Gastrocnemius medialis (tissue), 4 donors: ENCODE data around the gene ELMO1.

Experiments
- CTCF ChIP-seq, 5 experiments: fragments of 450-650 bp in 3 of 5; fragments of 200-600 bp in 2 of 5; sonication (generic) in 2 of 5; IDR thresholded peaks in 4 of 5; conservative IDR thresholded peaks in 1 of 5; 1 replicate in 4 of 5; 2 replicates in 1 of 5; pipeline ENCODE4 v1.5.1; 2016 to 2019; ENCODE audit warnings: antibody characterized with exemption in 5 of 5, mild to moderate bottlenecking in 3 of 5, moderate library complexity in 3 of 5
- POLR2A ChIP-seq, 2 donors: fragments of 450-650 bp; IDR thresholded peaks; one replicate each; pipeline ENCODE4 v1.6.1; 2017; ENCODE audit warnings: antibody characterized with exemption in 2 of 2, mild to moderate bottlenecking in 2 of 2, moderate library complexity in 2 of 2

DNA sequence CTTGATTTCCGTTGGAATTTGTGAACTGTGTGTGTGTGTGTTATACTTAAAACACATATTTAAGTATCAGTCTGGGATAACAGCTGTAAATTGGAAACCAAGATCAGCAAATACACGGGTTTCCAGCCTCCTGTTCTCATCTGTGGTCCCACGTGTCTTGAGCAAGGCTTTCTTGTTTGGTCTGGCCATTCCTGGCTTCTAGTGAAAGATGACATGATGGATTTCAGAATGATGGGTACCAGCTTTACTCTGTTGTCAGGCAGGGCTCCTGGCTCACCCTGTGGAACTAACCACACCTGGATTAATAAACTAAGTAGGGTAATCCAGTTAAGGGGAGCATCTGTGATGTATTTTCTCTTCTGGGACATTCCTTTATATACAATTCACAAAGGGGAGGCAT is 378.2 kb downstream of the ELMO1 start:
- no peak for TF ChIP-seq CTCF (IDR thresholded peaks at IDR 0.05 in 4 of 5, conservative IDR thresholded peaks at IDR 0.05 in 1 of 5)
- TF ChIP-seq POLR2A (IDR thresholded peaks at IDR 0.05), result no peak
